Lower leg skin (tissue), 3 donors: Measurements from ENCODE around the gene C4B.

Experiments used
- POLR2A ChIP-seq, 2 donors: fragments of 450-650 bp; IDR thresholded peaks; one replicate each; pipeline ENCODE4 v1.6.1; 2016 to 2017; ENCODE audit warnings: antibody characterized with exemption in 2 of 2, mild to moderate bottlenecking in 1 of 2, moderate library complexity in 1 of 2
- TF ChIP-seq, protein P1 (sequence below), 3 donors: fragments of 450-650 bp; IDR thresholded peaks; one replicate each; pipeline ENCODE4 v1.5.1; 2016; ENCODE audit warnings: antibody characterized with exemption in 3 of 3, mild to moderate bottlenecking in 3 of 3, moderate library complexity in 2 of 3

DNA sequence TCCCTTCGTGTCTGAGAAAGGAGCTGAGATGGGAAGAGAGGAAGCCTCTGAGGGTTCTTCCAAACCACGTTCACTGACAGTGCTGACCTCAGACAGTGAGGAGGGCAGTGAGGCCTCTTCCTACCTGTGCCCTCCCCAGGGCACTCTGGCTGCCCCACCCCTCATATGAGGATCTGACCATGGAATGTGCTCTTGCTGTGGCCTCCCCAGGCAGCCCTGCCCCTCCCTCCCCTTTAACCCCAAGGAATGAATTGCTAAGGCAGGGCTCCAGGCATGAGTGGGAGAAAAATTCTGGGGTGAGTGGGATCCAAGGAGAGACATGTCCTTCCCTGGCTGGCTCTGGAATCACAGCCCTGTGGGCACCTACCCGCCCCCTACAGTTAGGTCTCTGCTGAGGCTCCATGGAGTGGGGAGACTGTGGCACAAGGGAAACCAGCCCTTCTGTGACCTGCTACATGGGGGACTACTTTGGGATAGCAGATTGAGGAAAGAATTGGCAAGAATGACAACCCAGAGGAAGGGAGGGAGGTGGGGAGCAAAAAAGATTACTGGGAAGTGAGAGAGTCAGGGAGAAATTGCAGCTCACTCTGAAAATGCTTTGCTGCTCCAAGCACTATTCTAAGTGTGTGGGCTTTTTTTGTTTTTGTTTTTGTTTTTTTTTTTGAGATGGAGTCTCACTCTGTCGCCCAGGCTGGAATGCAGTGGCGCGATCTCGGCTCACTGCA is 65.1 kb downstream of the C4B start:
- TF ChIP-seq POLR2A (IDR thresholded peaks at IDR 0.05), result no peak
- TF ChIP-seq, protein P1, sequence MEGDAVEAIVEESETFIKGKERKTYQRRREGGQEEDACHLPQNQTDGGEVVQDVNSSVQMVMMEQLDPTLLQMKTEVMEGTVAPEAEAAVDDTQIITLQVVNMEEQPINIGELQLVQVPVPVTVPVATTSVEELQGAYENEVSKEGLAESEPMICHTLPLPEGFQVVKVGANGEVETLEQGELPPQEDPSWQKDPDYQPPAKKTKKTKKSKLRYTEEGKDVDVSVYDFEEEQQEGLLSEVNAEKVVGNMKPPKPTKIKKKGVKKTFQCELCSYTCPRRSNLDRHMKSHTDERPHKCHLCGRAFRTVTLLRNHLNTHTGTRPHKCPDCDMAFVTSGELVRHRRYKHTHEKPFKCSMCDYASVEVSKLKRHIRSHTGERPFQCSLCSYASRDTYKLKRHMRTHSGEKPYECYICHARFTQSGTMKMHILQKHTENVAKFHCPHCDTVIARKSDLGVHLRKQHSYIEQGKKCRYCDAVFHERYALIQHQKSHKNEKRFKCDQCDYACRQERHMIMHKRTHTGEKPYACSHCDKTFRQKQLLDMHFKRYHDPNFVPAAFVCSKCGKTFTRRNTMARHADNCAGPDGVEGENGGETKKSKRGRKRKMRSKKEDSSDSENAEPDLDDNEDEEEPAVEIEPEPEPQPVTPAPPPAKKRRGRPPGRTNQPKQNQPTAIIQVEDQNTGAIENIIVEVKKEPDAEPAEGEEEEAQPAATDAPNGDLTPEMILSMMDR (IDR thresholded peaks at IDR 0.05), result no peak
